Measurements from ENCODE around the gene IGF2BP2.
"Not testable (repeated sequence)": the region's sequence is repeated elsewhere in the genome, so short reads cannot be mapped to it uniquely, and the experiment has no call there.

IGF2BP2 gene

GRCh38 chr3:185797993-185798830 lies 26.6 kb downstream of the IGF2BP2 start:
- no peak for FAIRE-seq

DNA sequence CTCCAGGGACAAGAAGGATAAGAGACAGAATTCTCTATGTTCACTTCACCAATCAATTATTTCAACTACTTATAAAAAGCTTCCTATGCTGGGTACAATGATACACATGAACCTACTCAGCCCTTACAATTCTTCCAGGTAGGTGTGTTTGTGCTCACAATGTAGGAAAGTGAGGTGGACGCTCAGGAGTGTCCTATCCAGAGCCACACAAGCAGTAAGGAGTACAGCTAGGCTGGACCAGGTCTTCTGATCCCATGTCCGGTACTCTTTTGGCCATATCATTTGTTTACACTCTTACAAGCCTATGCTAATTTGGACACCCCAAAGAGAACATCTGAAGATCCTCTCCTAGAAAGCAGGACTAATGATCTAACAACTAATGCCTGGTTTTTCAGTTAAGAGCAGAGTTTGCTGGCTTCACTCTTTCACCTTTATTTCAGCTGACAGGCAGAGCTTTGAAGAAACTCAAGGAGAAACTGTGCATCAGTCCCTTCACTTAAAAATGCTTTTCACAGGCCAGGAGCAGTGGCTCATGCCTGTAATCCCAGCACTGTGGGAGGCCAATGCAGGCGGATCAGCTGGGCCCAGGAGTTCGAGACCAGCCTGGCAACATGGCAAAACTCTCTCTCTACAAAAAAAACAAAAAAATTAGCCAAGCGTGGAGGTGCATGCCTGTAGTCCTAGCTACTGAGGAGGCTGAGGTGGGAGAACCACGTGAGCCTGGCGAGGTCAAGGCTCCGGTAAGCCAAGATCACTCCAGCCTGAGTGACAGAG lies 27.5 kb downstream of the IGF2BP2 start:
- no peak for FAIRE-seq

DNA sequence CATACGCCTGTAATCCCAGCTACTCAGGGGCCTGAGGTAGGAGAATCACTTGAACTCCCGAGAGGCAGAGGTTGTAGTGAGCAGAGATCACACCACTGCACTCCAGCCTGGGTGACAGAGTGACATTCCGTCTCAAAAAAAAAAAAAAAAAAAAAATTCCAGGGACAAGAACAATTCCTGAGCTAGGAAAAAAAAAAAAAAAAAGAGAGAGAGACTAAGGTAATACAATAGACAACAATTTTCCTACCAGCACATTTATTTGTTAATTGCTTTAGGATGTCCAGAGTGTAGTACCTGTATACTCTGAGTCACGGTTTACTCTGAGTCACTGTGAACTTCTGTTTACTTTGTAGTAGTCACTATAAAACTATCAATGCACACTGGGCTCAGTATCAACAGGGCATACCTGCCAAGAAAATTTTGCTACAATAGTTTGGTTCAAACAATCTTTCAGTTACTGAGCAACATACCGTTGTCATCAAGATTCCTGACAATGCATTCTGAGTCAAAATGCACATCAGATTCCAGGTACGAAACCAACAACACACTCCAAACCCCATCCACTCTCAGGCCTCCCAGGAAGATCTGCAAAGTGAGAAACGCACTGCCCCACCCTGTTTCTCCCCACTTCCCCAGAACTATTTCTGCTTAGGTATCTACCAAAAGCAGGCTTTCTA lies 28.3 kb downstream of the IGF2BP2 start:
- FAIRE-seq, result no peak

DNA sequence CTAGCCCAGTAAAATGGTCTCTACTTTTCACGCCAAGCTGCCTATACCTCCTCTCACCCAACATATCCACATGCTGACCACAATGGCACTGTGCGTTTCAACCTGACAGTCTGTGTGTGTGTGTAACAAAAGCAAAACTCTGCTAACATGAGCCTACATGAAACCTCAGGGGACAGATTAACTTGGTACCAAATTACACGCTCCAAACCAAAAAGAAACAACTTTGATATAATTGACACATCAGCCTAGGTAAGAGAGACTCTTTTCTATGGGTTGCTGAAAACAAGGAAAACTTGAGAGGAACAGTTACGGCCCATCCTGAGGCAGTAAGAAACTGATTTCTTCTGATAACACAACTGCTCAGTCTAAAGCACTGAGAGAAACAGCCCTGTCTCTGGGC lies 31.5 kb downstream of the IGF2BP2 start:
- FAIRE-seq, result no peak

DNA sequence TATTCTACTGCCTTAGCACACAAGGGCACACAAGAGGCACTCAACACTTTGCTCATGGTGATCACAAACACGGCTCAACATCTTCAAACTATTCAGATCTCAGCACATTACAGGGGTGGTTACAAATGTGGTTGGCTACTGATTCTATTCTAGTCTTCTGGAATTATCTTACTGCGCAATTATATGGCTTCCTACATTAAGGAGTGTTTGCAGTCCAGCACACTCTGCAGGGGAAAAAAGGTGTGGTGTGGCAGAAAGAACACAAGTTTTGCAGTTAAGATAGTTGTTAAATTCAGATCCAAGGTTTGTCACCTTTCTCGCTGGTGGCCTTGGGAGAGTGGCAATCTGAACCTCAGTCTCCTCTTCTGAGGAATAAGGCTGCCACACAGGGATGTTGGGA lies 31.9 kb downstream of the IGF2BP2 start:
- FAIRE-seq, result no peak

DNA sequence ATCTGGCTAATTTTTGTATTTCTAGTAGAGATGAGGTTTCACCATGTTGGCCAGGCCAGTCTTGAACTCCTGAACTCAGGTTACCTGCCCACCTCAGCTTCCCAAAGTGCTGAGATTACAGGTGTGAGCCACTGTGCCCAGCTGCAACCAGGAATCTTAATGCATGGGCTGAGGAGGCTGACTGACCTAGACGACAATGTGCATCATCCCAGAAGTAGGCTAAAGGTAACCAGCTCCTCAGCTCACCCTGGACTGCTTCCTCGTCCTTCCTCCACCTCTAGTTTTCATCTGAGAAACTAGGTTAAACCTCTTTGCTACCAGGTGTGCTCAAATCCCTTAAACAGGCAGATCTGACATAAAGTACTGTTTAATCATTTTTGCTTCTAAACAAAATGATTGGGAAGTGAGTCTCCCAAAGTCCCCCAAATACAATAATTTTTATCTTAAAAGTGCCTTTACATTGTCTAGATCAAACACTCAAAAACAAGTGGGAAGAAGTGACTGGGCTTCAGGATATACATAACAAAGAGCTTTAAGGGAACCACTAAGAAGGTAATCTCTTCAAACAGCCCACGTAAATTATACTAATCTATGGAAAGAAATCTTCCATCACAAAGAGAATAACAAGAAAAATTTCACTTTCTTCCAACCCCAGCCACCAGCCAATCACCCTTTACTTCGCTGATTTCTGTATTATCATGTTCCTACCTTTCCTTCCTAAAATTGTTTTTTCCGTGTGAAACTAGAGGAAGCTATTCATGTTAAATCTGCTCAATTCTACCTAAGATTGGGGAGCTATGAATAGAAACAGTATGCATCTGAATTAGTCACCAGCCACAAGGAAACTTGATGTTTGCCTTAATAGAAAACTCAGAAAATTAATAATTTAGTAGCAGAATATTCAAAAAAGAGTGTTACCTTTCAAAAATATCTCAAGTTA lies 34.7 kb downstream of the IGF2BP2 start:
- no peak for FAIRE-seq

GRCh38 chr3:185789134-185789533 lies 35.7 kb downstream of the IGF2BP2 start:
- no peak for FAIRE-seq

DNA sequence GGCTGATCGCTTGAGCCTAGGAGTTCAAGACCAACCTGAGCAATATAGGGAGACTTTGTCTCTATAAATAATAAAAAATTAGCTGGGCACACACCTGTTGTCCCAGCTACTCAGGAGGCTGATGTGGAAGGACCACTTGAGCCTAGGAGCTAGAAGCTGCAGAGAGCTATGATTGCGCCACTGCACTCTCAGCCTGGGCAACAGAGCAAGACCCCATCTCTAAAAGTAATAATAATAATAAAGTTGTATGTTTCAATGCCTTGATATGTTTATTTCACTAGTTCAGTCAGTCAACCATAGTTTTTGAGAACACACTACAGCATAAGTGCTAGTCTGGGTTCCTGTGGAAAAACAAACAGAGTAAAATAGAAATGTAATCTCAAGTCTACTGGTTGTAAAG lies 36.5 kb downstream of the IGF2BP2 start:
- FAIRE-seq, result no peak

GRCh38 chr3:185786956-185787877 lies 37.6 kb downstream of the IGF2BP2 start:
- no peak for FAIRE-seq

GRCh38 chr3:185786258-185786657 lies 38.6 kb downstream of the IGF2BP2 start:
- not testable (repeated sequence) for FAIRE-seq

DNA sequence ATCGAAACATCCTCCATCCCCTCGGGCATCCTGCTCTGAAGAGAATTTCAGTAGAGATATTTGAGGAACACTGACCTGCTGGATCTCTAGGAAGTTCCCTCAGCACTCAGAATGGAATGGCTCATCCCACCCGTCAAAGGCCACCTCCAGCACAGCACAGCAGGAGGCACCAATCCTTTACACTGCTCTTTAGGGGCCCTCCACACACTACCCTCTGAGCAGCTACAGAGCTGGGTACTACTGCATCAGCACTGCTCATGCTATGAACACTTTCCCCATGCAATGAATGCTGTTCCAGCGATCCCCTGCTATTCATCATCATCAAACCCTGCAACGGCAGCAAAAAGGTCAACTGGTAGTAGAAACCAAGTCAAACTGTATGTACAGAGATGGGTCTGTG lies 40.5 kb downstream of the IGF2BP2 start:
- FAIRE-seq, result no peak

GRCh38 chr3:185781759-185782158 lies 43.1 kb downstream of the IGF2BP2 start:
- no peak for FAIRE-seq

- FAIRE-seq, result no peak
Observed at GRCh38 chr3:185779461-185779860, 45.4 kb downstream of the IGF2BP2 start.

GRCh38 chr3:185778821-185779220 lies 46.0 kb downstream of the IGF2BP2 start:
- FAIRE-seq, result no peak

DNA sequence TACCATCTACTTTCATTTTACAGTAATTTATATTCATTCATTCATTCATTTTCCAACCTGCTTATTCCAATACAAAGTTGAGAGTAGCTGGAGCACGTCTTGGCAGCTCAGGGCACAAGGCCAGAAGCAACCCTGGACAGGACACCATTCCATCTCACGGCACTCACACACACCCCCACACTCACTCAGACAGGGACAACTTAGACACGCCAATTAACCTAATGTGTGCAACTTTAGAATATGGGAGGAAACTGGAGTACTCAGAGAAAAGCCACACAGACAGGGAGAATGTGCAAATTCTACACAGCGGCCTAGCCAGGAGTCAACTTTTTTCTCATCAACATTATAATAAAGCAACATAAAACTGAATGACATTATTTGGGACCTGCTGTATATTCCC lies 46.7 kb downstream of the IGF2BP2 start:
- FAIRE-seq, result no peak

DNA sequence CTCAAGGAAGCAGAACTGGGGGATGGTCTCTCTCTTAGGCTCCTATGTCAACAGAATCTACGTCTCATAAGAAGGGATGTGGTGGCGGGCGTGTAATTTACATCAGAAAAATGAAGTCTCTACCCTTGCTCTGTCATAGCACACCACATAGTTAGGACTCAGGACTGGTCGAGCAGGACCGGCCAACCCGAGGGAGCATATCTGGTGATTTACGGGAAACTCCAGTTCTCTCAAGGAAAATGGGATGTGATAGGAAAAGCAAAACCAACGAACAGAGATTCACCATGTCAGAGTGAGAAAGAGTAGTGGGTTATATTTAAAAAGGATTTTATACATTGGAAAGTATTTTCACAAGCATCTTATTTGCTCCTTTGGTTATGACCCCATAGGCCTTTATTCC lies 54.7 kb downstream of the IGF2BP2 start:
- FAIRE-seq, result no peak

DNA sequence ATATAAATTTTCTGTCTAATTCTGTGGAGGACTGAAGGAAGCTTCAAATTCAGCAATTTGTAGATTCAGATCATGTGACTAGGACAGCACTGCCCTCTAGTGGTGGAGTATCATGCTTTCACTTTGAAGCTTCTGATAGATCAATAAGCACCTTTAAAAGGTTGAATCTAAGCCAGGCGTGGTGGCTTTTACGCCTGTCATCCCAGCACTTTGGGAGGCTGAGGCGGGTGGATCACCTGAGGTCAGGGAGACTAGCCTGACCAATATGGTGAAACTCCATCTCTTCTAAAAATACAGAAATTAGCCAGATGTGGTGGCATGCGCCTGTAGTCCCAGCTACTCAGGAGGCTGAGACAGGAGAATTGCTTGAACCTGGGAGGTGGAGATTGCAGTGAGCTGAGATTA lies 56.3 kb downstream of the IGF2BP2 start:
- FAIRE-seq, result not testable (repeated sequence)

- FAIRE-seq, result no peak
Observed at GRCh38 chr3:185767002-185767688, 57.7 kb downstream of the IGF2BP2 start.

DNA sequence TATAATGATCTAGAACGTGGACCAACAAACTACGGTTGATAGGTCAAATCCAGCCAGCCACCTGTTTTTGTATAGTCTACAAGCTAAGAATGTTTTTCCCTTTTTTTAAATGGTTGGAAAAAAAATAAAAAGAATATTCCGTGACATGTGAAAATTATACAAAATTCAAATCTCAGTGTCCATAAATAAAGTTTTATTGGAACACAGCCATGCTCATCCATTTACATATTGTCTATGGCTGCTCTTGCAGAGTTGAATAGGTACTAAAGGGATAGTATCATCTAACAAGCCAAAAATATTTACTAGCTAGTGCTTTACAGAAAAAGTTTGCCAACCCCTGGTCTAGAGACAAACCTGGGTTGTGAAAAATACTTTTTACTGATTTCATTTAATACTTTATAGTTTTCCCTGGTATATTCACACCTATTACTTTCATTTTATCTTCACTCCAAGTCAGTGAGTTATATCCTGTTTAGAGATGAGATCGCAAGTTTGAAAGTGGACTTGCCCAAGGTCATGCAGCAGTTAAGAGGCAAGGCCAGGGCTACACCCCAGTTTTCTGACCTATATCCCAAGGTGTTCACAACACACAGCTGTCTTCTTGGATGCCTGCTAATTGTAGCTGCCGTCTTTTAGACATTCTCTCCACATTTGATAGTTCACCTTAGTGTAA lies 58.4 kb downstream of the IGF2BP2 start:
- no peak for FAIRE-seq

GRCh38 chr3:185764980-185765370 lies 59.9 kb downstream of the IGF2BP2 start:
- FAIRE-seq, result no peak
